H4 (cell line): ENCODE measurements around the gene RASSF10. TPM values are rescaled to one million over a fixed set of nuclear protein-coding genes. Genes with fewer than 3 reads are reported as not detected.

Experiments used
- DNase-seq: peaks from one replicate; pipeline ENCODE4 v3.0.0-alpha.2; 2015; ENCODE audit warnings: low spot score
- total RNA-seq: library from RNA; depleted of rRNA; stranded (reverse); fragments of >200 nt; shearing (Covaris generic); gene quantifications from 2 replicates; pipeline ENCODE4 v1.2.3, GENCODE V29; 2014

RASSF10 gene
- total RNA-seq, 1 experiment from 2014 or later, result not detected

GRCh38 chr11:12994476-12994875, 14.6 kb upstream of the RASSF10 start:
- DNase-seq, result no peak

- DNase-seq, result peak; percentile 35
These were observed 13.9 kb upstream of the RASSF10 start for GRCh38 chr11:12995188-12995587.

GRCh38 chr11:12995823-12996222, 13.3 kb upstream of the RASSF10 start:
- no peak for DNase-seq

- no peak for DNase-seq
These were observed 11.9 kb upstream of the RASSF10 start for GRCh38 chr11:12997168-12997567.

GRCh38 chr11:12998336-12998735, 10.8 kb upstream of the RASSF10 start:
- DNase-seq, result no peak

DNA sequence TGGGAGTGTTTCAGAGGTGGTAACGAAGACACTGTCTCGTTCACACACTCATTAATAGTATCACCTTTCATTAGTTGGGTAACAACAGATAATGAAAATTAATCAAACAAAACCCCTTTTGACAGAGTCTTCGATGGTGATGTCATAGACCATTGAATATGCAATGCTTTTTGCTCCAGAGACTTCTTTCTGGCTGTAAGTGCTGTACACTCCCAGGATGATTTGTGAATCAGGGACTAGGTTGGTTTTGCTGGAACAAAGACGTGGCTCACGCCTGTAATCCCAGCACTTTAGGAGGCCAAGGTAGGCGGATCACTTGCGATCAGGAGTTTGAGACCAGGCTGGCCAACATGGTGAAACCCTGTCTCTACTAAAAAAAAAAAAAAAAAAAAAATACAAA, 9.5 kb upstream of the RASSF10 start:
- no peak for DNase-seq

GRCh38 chr11:13000116-13000515, 9.0 kb upstream of the RASSF10 start:
- DNase-seq, result no peak

- no peak for DNase-seq
These were observed 8.4 kb upstream of the RASSF10 start for GRCh38 chr11:13000721-13001120.

- no peak for DNase-seq
These were observed 5.2 kb upstream of the RASSF10 start for GRCh38 chr11:13003736-13004493.

- DNase-seq, result no peak
These were observed 1.7 kb upstream of the RASSF10 start for GRCh38 chr11:13007182-13008060.

DNA sequence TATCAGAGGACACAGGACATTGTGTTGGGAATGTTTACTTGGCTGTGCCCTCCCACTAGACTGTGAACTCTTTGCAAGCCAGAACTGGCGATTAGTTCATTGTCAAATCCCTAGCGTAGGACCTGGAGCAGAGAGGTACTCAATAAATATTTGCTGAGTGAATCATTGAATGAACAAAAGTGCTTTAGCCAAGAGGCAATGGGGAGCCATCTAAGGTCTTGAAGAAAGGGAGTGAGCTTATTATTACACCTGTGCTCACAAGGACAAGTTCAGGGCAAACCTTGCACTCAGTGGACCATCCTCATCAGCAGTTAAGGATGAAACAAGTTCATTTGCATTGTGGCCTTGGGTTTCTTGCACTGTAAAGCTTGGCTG, 1.1 kb upstream of the RASSF10 start:
- no peak for DNase-seq

GRCh38 chr11:13009476-13009920, 382 bp downstream of the RASSF10 start:
- no peak for DNase-seq

GRCh38 chr11:13009921-13010748, 1.0 kb downstream of the RASSF10 start:
- no peak for DNase-seq

DNA sequence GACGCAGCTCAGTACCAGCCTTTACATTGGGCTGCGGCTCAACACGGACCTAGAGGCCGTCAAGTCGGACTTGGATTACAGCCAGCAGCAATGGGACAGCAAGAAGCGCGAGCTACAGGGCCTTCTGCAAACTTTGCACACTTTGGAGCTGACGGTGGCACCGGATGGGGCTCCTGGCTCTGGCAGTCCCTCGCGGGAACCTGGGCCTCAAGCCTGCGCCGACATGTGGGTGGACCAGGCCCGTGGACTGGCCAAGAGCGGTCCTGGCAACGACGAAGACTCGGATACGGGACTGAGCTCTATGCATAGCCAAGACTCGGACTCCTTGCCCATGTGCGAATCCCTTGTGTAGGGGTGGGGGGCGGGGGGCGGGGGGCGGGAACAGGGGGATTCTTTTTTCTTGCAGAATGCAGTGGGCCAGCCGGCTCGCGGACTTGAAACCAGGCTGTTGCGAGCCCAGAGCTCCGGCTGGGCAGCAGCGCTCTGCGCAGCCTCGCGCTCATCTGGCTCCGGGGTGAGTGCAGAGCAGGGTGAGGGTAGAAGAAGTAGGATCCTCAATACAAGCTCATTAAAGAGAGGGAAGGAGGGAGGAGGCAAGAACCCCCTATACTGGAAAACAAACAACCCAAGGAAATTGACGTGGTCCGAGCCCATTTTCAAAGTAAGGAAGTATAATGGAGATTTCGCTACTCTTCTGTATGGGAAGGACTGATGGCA, 1.8 kb downstream of the RASSF10 start:
- no peak for DNase-seq

GRCh38 chr11:13011466-13012055, 2.4 kb downstream of the RASSF10 start:
- no peak for DNase-seq

DNA sequence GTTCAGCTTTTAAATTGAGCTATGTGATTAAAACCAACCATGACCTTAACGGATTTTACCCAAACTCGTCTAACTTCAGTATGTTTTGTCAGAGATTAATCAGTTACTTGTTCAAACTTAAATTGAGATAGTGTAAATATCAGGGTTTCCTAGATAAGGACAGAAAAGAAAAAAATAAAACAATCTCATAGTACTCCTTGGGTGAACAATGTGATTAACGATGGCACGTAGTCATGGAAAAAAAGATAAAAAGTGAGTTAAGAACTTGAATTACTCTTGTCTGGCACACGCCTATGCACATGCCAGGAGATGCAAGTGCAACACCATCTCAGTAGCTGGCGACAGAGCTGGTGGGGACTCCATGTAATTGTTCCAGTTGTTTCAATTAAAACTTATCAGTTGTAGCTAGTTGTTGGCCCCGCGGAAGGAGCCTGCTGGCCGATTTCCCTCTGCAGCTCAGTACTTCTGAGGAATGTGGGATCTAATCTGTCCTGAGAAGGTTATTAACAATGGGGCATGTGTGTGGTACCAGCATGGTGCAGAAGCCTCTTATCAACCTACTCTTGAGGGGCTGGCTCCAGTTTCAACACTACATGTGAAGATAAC, 3.0 kb downstream of the RASSF10 start:
- no peak for DNase-seq

- DNase-seq, result no peak
These were observed 4.0 kb downstream of the RASSF10 start for GRCh38 chr11:13013054-13013488.

DNA sequence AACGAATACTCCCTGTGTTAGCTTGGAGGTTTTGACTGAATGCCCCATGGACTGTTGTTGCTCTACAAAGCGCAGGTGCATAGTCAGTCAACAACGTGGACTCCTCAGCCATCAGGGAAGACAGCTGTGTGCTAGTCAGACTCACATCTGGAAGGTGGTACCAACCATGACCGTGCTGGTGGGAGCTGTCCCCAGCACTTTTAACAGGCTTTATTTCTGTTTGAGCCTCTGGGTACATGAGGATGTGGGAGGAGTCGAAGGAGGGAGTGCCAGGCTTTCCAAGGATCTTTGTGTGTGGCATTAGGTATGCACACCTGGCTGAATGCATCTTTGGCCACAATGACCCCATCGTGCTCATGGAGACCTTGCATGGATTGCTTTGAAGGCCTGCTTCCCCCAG, 6.6 kb downstream of the RASSF10 start:
- no peak for DNase-seq

- DNase-seq, result no peak
These were observed 7.3 kb downstream of the RASSF10 start for GRCh38 chr11:13016415-13016814.

- no peak for DNase-seq
These were observed 10.2 kb downstream of the RASSF10 start for GRCh38 chr11:13019313-13019712.

- no peak for DNase-seq
These were observed 14.3 kb downstream of the RASSF10 start for GRCh38 chr11:13023423-13023822.
